GM12878 (cell line): ENCODE measurements around the gene PRR9. TPM values are rescaled to one million over a fixed set of nuclear protein-coding genes. Genes with fewer than 3 reads are reported as not detected.

Experiments
- polyA plus RNA-seq, 11 experiments: library from polyadenylated mRNA; depleted of rRNA in 4 of 11; unstranded in 6 of 11; stranded (reverse) in 5 of 11; fragments of >200 nt; fragmentation: Nextera tagmentation in 4 of 11; fragmentation: Illumina TruSeq in 1 of 11; extraction: Ambion mirVana in 4 of 11; extraction: Trizol in 1 of 11; gene quantifications; 1 replicate in 1 of 11; 2 replicates in 10 of 11; pipeline versions ENCODE4 v1.2.1 to v1.2.3, GENCODE V29; 2011 to 2016; ENCODE audit warnings: inconsistent platforms in 2 of 11, missing spikeins in 2 of 11, low read depth in 1 of 11
- total RNA-seq, 4 experiments: library from RNA; depleted of rRNA in 3 of 4; stranded (reverse); fragments of >200 nt in 3 of 4; fragmentation: Illumina TruSeq in 1 of 4; extraction: Trizol in 1 of 4; gene quantifications; 2 replicates each; pipeline versions ENCODE4 v1.2.1 to v1.2.3, GENCODE V29; 2013 to 2021

The PRR9 gene
- total and polyA plus RNA-seq, 10 of the 15 experiments (the other 5 are each of a cell fraction or from before 2014, with no cell fraction given) = not detected

Other genes starting within 250 kb of the PRR9 start
Only the 7 nearest of the 19 such genes appear.
- not detected in 2 replicates for gene SPRR2E, start 123.1 kb upstream of the PRR9 start, total RNA-seq (2014; rRNA removed)
- not detected in 2 replicates for gene SPRR2E, start 123.1 kb upstream of the PRR9 start, total RNA-seq (2014; rRNA removed; fragmentation: Illumina TruSeq; extraction: Trizol)
- gene SPRR2E, start 123.1 kb upstream of the PRR9 start, total RNA-seq (2021) = not detected in 2 replicates
- gene SPRR2E, start 123.1 kb upstream of the PRR9 start, polyA plus RNA-seq (2011; rRNA removed) = not detected in 2 replicates
- not detected in 2 replicates for gene SPRR2E, start 123.1 kb upstream of the PRR9 start, polyA plus RNA-seq (2014; fragmentation: Illumina TruSeq; extraction: Trizol)
- gene SPRR2E, start 123.1 kb upstream of the PRR9 start, polyA plus RNA-seq (2014; fragmentation: Nextera tagmentation; extraction: Ambion mirVana) = not detected
- gene SPRR2E, start 123.1 kb upstream of the PRR9 start, polyA plus RNA-seq (2014; rRNA removed) = not detected in 2 replicates
- not detected for gene SPRR2E, start 123.1 kb upstream of the PRR9 start, polyA plus RNA-seq (2016; fragmentation: Nextera tagmentation; extraction: Ambion mirVana)
- not detected in 2 replicates for gene SPRR2F, start 104.1 kb upstream of the PRR9 start, total RNA-seq (2014; rRNA removed)
- gene SPRR2F, start 104.1 kb upstream of the PRR9 start, total RNA-seq (2014; rRNA removed; fragmentation: Illumina TruSeq; extraction: Trizol) = not detected in 2 replicates
- not detected in 2 replicates for gene SPRR2F, start 104.1 kb upstream of the PRR9 start, total RNA-seq (2021)
- 0.18 TPM in 1 of 2 replicates, not detected in the other for gene SPRR2F, start 104.1 kb upstream of the PRR9 start, polyA plus RNA-seq (2011; rRNA removed)
- not detected in 2 replicates for gene SPRR2F, start 104.1 kb upstream of the PRR9 start, polyA plus RNA-seq (2014; fragmentation: Illumina TruSeq; extraction: Trizol)
- gene SPRR2F, start 104.1 kb upstream of the PRR9 start, polyA plus RNA-seq (2014; fragmentation: Nextera tagmentation; extraction: Ambion mirVana) = under 1 TPM in 1 of 2 experiments, not detected in 1; 0.27 TPM
- gene SPRR2F, start 104.1 kb upstream of the PRR9 start, polyA plus RNA-seq (2014; rRNA removed) = 0.18 TPM in 1 of 2 replicates, not detected in the other
- gene SPRR2F, start 104.1 kb upstream of the PRR9 start, polyA plus RNA-seq (2016; fragmentation: Nextera tagmentation; extraction: Ambion mirVana) = not detected
- not detected in 2 replicates for gene SPRR2G, start 66.7 kb upstream of the PRR9 start, total RNA-seq (2014; rRNA removed)
- gene SPRR2G, start 66.7 kb upstream of the PRR9 start, total RNA-seq (2014; rRNA removed; fragmentation: Illumina TruSeq; extraction: Trizol) = not detected in 2 replicates
- gene SPRR2G, start 66.7 kb upstream of the PRR9 start, total RNA-seq (2021) = not detected in 2 replicates
- 0.18 TPM in 1 of 2 replicates, not detected in the other for gene SPRR2G, start 66.7 kb upstream of the PRR9 start, polyA plus RNA-seq (2011; rRNA removed)
- gene SPRR2G, start 66.7 kb upstream of the PRR9 start, polyA plus RNA-seq (2014; fragmentation: Illumina TruSeq; extraction: Trizol) = not detected in 2 replicates
- gene SPRR2G, start 66.7 kb upstream of the PRR9 start, polyA plus RNA-seq (2014; fragmentation: Nextera tagmentation; extraction: Ambion mirVana) = not detected
- not detected in 2 replicates for gene SPRR2G, start 66.7 kb upstream of the PRR9 start, polyA plus RNA-seq (2014; rRNA removed)
- gene SPRR2G, start 66.7 kb upstream of the PRR9 start, polyA plus RNA-seq (2016; fragmentation: Nextera tagmentation; extraction: Ambion mirVana) = not detected
- gene LELP1, start 14.2 kb upstream of the PRR9 start, total RNA-seq (2014; rRNA removed) = not detected in 2 replicates
- not detected in 2 replicates for gene LELP1, start 14.2 kb upstream of the PRR9 start, total RNA-seq (2014; rRNA removed; fragmentation: Illumina TruSeq; extraction: Trizol)
- not detected in 2 replicates for gene LELP1, start 14.2 kb upstream of the PRR9 start, total RNA-seq (2021)
- gene LELP1, start 14.2 kb upstream of the PRR9 start, polyA plus RNA-seq (2011; rRNA removed) = not detected in 2 replicates
- gene LELP1, start 14.2 kb upstream of the PRR9 start, polyA plus RNA-seq (2014; fragmentation: Illumina TruSeq; extraction: Trizol) = not detected in 2 replicates
- not detected for gene LELP1, start 14.2 kb upstream of the PRR9 start, polyA plus RNA-seq (2014; fragmentation: Nextera tagmentation; extraction: Ambion mirVana)
- gene LELP1, start 14.2 kb upstream of the PRR9 start, polyA plus RNA-seq (2014; rRNA removed) = not detected in 2 replicates
- not detected for gene LELP1, start 14.2 kb upstream of the PRR9 start, polyA plus RNA-seq (2016; fragmentation: Nextera tagmentation; extraction: Ambion mirVana)
- 0.06 TPM in 1 of 2 replicates, not detected in the other for gene LORICRIN, start 42.1 kb downstream of the PRR9 start, total RNA-seq (2014; rRNA removed)
- not detected in 2 replicates for gene LORICRIN, start 42.1 kb downstream of the PRR9 start, total RNA-seq (2014; rRNA removed; fragmentation: Illumina TruSeq; extraction: Trizol)
- not detected in 2 replicates for gene LORICRIN, start 42.1 kb downstream of the PRR9 start, total RNA-seq (2021)
- gene LORICRIN, start 42.1 kb downstream of the PRR9 start, polyA plus RNA-seq (2011; rRNA removed) = not detected in 2 replicates
- gene LORICRIN, start 42.1 kb downstream of the PRR9 start, polyA plus RNA-seq (2014; fragmentation: Illumina TruSeq; extraction: Trizol) = not detected in 2 replicates
- gene LORICRIN, start 42.1 kb downstream of the PRR9 start, polyA plus RNA-seq (2014; fragmentation: Nextera tagmentation; extraction: Ambion mirVana) = not detected
- 0.37 TPM in 1 of 2 replicates, not detected in the other for gene LORICRIN, start 42.1 kb downstream of the PRR9 start, polyA plus RNA-seq (2014; rRNA removed)
- not detected for gene LORICRIN, start 42.1 kb downstream of the PRR9 start, polyA plus RNA-seq (2016; fragmentation: Nextera tagmentation; extraction: Ambion mirVana)
- gene PGLYRP3, start 95.4 kb downstream of the PRR9 start, total RNA-seq (2014; rRNA removed) = not detected in 2 replicates
- not detected in 2 replicates for gene PGLYRP3, start 95.4 kb downstream of the PRR9 start, total RNA-seq (2014; rRNA removed; fragmentation: Illumina TruSeq; extraction: Trizol)
- gene PGLYRP3, start 95.4 kb downstream of the PRR9 start, total RNA-seq (2021) = 0.29 TPM in 1 of 2 replicates, not detected in the other
- gene PGLYRP3, start 95.4 kb downstream of the PRR9 start, polyA plus RNA-seq (2011; rRNA removed) = 0.19 and 0.49 TPM in 2 replicates
- gene PGLYRP3, start 95.4 kb downstream of the PRR9 start, polyA plus RNA-seq (2014; fragmentation: Illumina TruSeq; extraction: Trizol) = 0.18 TPM in 1 of 2 replicates, not detected in the other
- not detected for gene PGLYRP3, start 95.4 kb downstream of the PRR9 start, polyA plus RNA-seq (2014; fragmentation: Nextera tagmentation; extraction: Ambion mirVana)
- gene PGLYRP3, start 95.4 kb downstream of the PRR9 start, polyA plus RNA-seq (2014; rRNA removed) = 0.22 TPM in 1 of 2 replicates, not detected in the other
- gene PGLYRP3, start 95.4 kb downstream of the PRR9 start, polyA plus RNA-seq (2016; fragmentation: Nextera tagmentation; extraction: Ambion mirVana) = under 1 TPM in 1 of 2 experiments, not detected in 1; 0.10 TPM
- 0.38 and 0.45 TPM in 2 replicates for gene PGLYRP4, start 131.3 kb downstream of the PRR9 start, total RNA-seq (2014; rRNA removed)
- gene PGLYRP4, start 131.3 kb downstream of the PRR9 start, total RNA-seq (2014; rRNA removed; fragmentation: Illumina TruSeq; extraction: Trizol) = 0.22 and 0.32 TPM in 2 replicates
- gene PGLYRP4, start 131.3 kb downstream of the PRR9 start, total RNA-seq (2021) = 0.44 and 0.74 TPM in 2 replicates
- gene PGLYRP4, start 131.3 kb downstream of the PRR9 start, polyA plus RNA-seq (2011; rRNA removed) = 1.6 and 3.0 TPM in 2 replicates
- gene PGLYRP4, start 131.3 kb downstream of the PRR9 start, polyA plus RNA-seq (2014; fragmentation: Illumina TruSeq; extraction: Trizol) = 0.48 and 0.65 TPM in 2 replicates
- gene PGLYRP4, start 131.3 kb downstream of the PRR9 start, polyA plus RNA-seq (2014; fragmentation: Nextera tagmentation; extraction: Ambion mirVana) = under 1 TPM; 0.37 to 0.50 TPM
- 0.44 and 0.55 TPM in 2 replicates for gene PGLYRP4, start 131.3 kb downstream of the PRR9 start, polyA plus RNA-seq (2014; rRNA removed)
- gene PGLYRP4, start 131.3 kb downstream of the PRR9 start, polyA plus RNA-seq (2016; fragmentation: Nextera tagmentation; extraction: Ambion mirVana) = under 1 TPM; 0.28 to 0.43 TPM